GM19238 (cell line): ENCODE data around the gene TRAF3.
"Not testable (repeated sequence)": the region's sequence is repeated elsewhere in the genome, so short reads cannot be mapped to it uniquely, and the experiment has no call there.

Source experiments
- DNase-seq: peaks from one replicate; pipeline ENCODE4 v3.0.0; 2011; ENCODE audit warnings: low spot score; ENCODE audit not compliant: insufficient read length

TRAF3 gene

GRCh38 chr14:102805941-102806340 lies 28.7 kb downstream of the TRAF3 start:
- DNase-seq, result no peak

GRCh38 chr14:102806447-102806846 lies 29.2 kb downstream of the TRAF3 start:
- no peak for DNase-seq

- DNase-seq, result no peak
Measured at GRCh38 chr14:102807013-102807406, 29.8 kb downstream of the TRAF3 start.

- DNase-seq, result no peak
Measured at GRCh38 chr14:102809870-102810269, 32.6 kb downstream of the TRAF3 start.

- DNase-seq, result no peak
Measured at GRCh38 chr14:102810523-102810922, 33.3 kb downstream of the TRAF3 start.

- no peak for DNase-seq
Measured at GRCh38 chr14:102811254-102811963, 34.2 kb downstream of the TRAF3 start.

- no peak for DNase-seq
Measured at GRCh38 chr14:102811971-102812370, 34.7 kb downstream of the TRAF3 start.

- DNase-seq, result no peak
Measured at GRCh38 chr14:102813691-102814090, 36.4 kb downstream of the TRAF3 start.

- no peak for DNase-seq
Measured at GRCh38 chr14:102817318-102817717, 40.1 kb downstream of the TRAF3 start.

- no peak for DNase-seq
Measured at GRCh38 chr14:102817942-102818940, 41.0 kb downstream of the TRAF3 start.

- peak; percentile 58 for DNase-seq
Measured at GRCh38 chr14:102819176-102819628, 42.0 kb downstream of the TRAF3 start.

- DNase-seq, result no peak
Measured at GRCh38 chr14:102819747-102820330, 42.6 kb downstream of the TRAF3 start.

- no peak for DNase-seq
Measured at GRCh38 chr14:102821252-102821651, 44.0 kb downstream of the TRAF3 start.

GRCh38 chr14:102822311-102822863 lies 45.1 kb downstream of the TRAF3 start:
- no peak for DNase-seq

GRCh38 chr14:102822887-102823286 lies 45.6 kb downstream of the TRAF3 start:
- not testable (repeated sequence) for DNase-seq

GRCh38 chr14:102823546-102823945 lies 46.3 kb downstream of the TRAF3 start:
- DNase-seq, result no peak

- no peak for DNase-seq
Measured at GRCh38 chr14:102824832-102825231, 47.6 kb downstream of the TRAF3 start.

- DNase-seq, result no peak
Measured at GRCh38 chr14:102825307-102826095, 48.3 kb downstream of the TRAF3 start.

GRCh38 chr14:102826161-102826560 lies 48.9 kb downstream of the TRAF3 start:
- no peak for DNase-seq

- no peak for DNase-seq
Measured at GRCh38 chr14:102826751-102827675, 49.8 kb downstream of the TRAF3 start.
